IPS DF 19.7 (cell line): ENCODE data around the gene REG1A.

Experiments
- DNase-seq: peaks from one replicate; pipeline ENCODE4 v3.0.0-alpha.2; 2013; ENCODE audit warnings: low read depth, low spot score

The REG1A gene

DNA sequence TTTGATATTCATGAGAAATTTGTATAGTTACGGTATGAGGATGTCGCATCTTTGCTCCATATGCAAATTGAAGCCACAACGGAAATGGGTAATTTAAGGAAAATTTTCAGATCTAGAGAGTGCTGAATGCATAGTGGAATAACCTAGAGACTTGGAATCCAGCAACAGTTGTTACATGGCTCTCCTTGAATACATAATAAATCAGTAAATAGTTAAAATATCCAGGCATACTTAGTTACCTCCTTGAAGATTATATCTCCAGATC, 5.4 kb downstream of the REG1A start:
- no peak for DNase-seq

DNA sequence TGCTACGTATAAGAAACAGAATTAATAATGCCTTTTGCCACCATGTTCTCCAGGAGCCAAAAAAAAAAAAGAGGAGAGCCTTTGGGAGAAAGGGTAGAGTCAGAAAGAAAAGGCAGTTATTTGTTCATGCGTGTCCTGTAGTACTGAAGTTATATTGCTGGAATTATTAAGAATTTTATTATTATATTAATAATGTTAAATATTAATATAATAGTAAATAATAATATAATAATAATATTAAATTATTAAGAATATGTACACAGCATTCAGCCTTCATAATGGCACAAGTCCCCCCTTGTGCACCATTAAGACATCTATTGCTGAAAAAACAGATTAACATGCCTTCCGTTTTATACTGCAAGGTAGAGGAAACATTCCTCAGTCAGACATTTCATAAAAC, 8.1 kb downstream of the REG1A start:
- no peak for DNase-seq

DNA sequence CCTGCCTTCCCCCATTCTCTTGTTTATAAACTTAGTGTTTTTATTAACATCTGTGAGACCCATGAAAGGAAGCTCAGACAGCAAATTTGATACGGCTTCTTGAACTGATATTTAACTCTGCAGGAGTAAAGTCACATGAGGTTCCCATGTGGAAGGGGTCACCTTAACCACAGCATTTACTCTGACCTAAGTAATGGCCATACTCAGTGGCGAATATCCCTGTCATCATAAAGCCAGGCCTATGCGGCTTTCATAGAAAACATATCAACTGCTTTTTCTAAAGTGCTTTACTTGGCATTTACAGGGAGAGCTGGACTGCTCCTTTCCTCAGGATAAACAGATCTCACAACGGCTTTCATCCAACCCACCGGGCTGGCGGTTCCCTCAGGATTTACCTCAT, 9.0 kb downstream of the REG1A start:
- no peak for DNase-seq

DNA sequence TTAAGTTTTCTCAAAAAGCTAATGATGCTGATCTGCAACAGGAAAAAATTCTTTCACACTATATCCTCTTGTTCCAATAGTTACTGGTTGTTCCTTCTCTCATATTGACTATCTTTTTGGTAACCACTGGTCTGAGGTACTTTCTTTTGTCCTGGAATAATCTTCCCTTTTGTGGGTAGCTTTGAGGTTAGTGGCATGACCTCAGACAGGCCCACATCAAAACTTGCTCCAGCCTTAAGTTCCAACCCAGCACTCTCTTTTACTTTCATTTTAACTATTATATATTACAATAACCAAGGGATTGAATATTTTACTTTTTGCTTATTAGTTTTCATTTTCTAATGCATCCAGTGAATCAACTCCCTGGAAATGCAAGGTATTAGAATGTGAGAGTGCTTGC, 9.5 kb downstream of the REG1A start:
- DNase-seq = no peak

DNA sequence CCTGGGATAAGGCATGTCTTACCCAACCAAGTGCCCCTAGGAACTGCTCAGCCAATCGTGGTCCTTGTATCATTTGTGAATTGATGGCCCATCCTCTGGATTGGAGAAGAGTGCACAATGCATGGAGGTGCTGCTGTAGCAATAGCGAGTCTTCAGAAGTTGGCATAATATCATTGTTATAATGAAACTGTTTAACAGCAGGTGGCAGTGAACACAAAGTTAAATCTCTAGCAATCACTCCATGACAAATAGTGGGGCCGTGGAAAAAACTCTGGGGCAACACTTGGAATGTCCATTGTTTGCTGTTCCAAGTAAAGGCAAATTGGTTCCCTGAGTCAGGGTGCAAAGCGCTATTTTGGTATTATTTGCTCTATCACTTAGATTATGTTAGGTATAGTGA, 11.4 kb downstream of the REG1A start:
- DNase-seq = no peak

DNA sequence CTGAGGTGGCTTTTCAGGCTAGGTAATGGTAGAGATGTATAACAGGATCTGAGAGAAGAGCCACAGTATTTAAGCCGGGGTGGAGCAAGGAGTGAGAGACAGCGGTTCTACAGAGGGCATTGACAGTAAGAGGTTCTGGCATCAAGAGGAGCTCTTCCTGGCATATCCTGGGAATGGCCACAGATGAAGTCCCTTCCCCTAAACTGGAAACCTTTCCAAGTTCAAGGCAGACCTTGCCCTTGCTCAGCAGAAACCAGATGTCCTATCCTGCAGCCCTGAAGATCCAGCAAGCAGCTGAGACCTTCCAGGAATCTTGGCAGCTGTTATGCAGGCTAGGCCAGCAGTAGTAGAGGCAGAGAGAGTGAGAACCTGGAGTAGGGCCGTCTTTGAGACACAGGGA, 18.1 kb downstream of the REG1A start:
- no peak for DNase-seq

DNA sequence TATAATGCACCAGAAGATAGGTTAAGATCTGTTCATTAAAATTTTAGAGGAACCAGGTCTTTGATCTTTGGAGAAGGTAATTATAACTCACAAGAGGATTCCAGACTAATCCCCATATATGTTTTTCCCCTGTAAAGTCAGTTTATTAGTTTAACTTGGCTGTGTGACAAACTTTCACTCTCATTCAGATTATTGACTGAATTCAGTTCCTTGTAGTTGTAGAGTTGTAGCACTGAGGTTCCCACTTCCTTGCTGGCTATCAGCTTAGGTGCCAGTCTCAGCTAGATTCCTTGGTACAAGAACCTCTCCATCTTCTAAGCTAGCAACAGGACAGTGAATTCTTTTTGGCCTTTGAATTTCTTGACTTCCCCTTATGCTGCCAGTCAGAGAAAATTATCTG, 19.1 kb downstream of the REG1A start:
- no peak for DNase-seq

DNA sequence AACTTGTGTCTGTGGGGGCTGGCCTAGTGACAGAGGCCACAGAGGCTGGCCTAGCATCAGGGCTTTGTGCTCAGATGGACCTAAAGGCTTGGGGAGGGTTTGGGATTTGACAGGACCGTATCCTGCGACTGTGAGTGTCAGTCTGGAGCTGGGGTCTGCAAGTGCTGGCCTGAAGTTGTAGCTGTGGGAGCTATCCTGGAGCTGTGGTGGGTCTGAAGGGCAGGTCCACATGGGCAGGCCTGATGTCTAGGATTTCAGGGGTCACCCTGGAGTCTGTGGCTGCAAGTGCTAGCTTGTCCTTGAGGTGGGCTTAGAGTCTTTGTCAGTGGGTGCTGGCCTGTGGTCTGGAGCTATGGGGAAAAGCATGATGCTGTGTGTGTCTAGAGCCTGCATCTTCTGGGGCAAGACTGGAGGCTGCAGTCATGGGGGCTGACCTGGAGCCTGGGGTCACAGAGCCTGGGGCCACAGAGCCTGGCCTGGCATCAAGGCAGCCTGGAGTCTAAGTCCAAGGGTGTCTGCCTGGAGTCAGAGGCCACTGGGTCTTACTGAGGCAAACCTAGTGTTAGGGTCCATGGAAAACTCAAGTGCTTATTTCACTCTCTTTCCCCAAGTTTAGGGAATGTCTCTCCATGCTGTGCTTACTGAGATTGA, 35.7 kb downstream of the REG1A start:
- no peak for DNase-seq

DNA sequence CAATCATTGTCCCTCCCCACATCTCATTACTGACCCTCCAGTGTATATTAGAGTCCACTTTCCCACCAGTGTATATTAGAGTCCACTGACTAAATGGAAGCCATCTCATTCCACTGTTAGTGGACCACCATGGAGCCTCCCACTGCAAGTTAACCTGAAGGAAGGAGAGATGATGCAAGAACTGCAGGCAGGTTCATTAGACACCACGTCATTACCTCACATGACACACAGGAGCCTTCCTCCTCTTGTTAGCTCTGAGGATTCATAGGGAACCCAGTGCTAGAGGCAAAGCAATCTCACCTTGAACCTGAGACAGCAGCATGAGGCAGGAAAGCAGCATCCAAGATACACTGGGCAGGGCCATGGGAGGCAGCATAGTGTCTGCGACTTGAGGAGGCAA, 38.7 kb downstream of the REG1A start:
- DNase-seq = no peak

DNA sequence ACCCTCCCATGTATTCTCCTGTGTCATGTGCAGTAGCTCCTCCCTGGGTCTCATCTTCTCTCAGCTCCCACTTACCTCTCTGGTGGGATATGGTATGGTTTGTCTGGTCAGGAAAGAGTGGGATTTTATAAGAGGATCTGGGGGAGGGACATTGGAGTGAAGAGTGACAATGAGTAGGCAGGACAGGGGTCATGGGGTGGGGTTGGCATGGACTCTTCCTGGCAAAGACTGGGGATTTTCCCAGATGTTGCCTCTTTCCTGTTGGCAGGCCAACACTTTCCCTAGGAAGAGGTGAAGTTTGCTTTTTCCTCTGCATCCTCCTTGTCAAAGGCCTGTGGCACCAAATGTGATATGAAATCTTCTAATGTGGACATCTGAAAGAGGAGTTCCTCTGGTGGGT, 39.4 kb downstream of the REG1A start, which contains the start of gene REG3A:
REG3A (minus strand) TSS at position 101 of the 400 bp plus-strand sequence. CDS start 348 bp downstream, outside the sequence.
- DNase-seq = no peak

DNA sequence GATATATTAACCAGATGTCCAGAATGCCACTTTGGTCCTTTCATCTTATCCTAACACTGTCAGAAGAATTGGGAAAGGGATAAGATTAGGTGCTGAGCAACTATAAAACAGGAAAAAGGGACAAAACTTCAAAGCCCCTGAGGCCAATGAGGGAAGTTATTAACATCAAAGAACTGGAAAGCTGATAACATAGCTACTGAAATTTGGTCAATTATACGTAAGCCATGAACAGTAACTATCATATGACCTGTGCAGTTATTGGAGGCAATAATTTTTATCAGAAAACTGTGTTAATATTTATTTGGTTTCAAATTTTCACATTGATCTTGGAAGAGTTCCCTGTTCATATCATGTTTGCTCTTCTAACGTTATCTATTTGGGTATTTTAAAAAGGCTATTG, 41.8 kb downstream of the REG1A start:
- DNase-seq = no peak

DNA sequence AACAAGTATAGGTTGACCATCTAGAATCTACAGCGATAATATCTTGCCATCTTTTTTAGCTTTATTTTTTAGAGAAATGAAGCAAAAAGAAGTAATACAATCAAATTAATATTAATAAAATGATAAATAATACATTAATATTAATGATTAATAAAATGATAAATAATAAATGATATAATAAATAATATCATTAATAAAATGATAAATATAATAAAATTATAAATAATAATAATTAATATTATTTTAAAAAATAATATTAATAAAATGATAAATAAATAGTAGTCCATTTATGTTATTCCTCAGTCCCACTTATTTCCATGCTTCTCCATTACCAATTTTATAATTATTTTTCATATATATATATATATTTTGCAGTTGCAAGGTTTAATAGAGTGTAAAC, 42.5 kb downstream of the REG1A start:
- no peak for DNase-seq

DNA sequence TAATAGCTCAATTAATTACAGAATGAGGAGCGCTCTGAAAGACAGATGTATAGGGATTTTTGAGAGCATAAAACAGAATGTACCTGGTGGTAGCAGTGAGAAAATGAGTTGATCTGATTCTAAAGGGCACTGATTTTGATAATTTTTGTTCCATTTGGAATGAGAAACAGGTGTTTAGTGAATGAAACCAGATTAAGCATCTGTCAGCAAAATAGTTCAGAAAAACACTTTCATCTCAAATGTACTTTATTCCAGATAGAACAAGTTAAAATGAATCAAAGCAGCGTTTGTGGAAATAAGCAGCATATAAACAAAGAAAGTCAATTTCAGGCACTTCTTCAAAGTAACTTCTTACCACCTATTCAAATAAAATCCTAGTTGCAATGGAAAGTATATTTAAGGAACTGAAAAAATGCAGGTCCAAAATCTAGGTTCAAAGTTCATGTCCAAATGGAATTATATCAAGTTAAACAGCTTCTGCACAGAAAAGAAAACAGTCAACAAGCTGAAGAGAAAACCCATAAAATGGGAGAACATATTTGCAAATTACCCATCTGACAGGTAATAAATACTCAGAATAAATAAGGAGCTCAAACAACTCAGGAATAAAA, 51.2 kb downstream of the REG1A start:
- no peak for DNase-seq
